Endothelial cell of umbilical vein (primary cell): ENCODE results near the gene MYRIP. TPM values are rescaled to one million over a fixed set of nuclear protein-coding genes. Genes with fewer than 3 reads are reported as not detected.

Source experiments
- BruUV-seq: library from RNA; stranded (reverse); fragments of 400-500 nt; replicated peaks from 2 replicates; lab custom pipeline; 2021; lab: Mats Ljungman, UMichigan
- CTCF ChIA-PET: fragments of 300-600, 350-600 bp; sonication (Branson Sonifier 250); formaldehyde crosslinking; loops from one replicate; lab custom pipeline; 2021; ENCODE audit warnings: antibody characterized with exemption, inconsistent platforms; lab: Charles Lee
- POLR2A ChIA-PET: fragments of 300-600, 350-600 bp; sonication (Branson Sonifier 250); formaldehyde crosslinking; loops from one replicate; lab custom pipeline; 2021; ENCODE audit warnings: antibody characterized with exemption, inconsistent platforms; lab: Charles Lee
- DNase-seq: peaks from one replicate; pipeline ENCODE4 v3.0.0-alpha.2; 2011; ENCODE audit warnings: low read depth, low spot score
- FAIRE-seq: peaks from 2 replicates; lab custom pipeline; 2011; peaks lifted over from hg19 to GRCh38; lab: Jason Lieb, UNC
- H2AFZ ChIP-seq: 2 replicates; pipeline ENCODE4 v1.6.0; 2012; ENCODE audit warnings: low read depth, low read length, control low read depth, inconsistent platforms
- H3K27ac ChIP-seq: 2 replicates; pipeline ENCODE4 v1.5.1; 2011; ENCODE audit warnings: low read depth, mild to moderate bottlenecking, control low read depth, low read length, moderate library complexity; ENCODE audit not compliant: insufficient read depth
- H3K27me3 ChIP-seq, 2 experiments: 2 replicates each; pipeline versions ENCODE4 v1.6.0 to v1.6.1; 2011; ENCODE audit warnings: low read length in 2 of 2, mixed read lengths in 1 of 2; ENCODE audit not compliant: control insufficient read depth in 2 of 2, insufficient read depth in 2 of 2
- H3K36me3 ChIP-seq, 2 experiments: 2 replicates in 1 of 2; 3 replicates in 1 of 2; pipeline ENCODE4 v1.5.1; 2011; ENCODE audit warnings: low read length in 2 of 2, mild to moderate bottlenecking in 1 of 2, moderate library complexity in 1 of 2; ENCODE audit not compliant: control insufficient read depth in 2 of 2, insufficient read depth in 2 of 2; ENCODE audit errors: extremely low read depth in 1 of 2
- H3K4me1 ChIP-seq: 3 replicates; pipeline ENCODE4 v1.5.1; 2011; ENCODE audit warnings: mild to moderate bottlenecking, low read length; ENCODE audit not compliant: control insufficient read depth, insufficient read depth; ENCODE audit errors: extremely low read depth
- H3K4me2 ChIP-seq: 2 replicates; pipeline ENCODE4 v1.6.1; 2011; ENCODE audit warnings: low read length, control low read depth, mixed read lengths; ENCODE audit not compliant: insufficient read depth
- H3K4me3 ChIP-seq, 3 experiments: fragments of 200-600 bp in 1 of 3; sonication (generic), shearing (Covaris generic) in 1 of 3; replicated peaks in 1 of 3; 2 replicates each; pipeline ENCODE4 v1.5.1; 2011 to 2016; ENCODE audit warnings: control low read depth in 3 of 3, low read length in 3 of 3, mild to moderate bottlenecking in 2 of 3, inconsistent platforms in 1 of 3, low read depth in 1 of 3, moderate library complexity in 1 of 3; ENCODE audit not compliant: insufficient read depth in 1 of 3
- H3K79me2 ChIP-seq: 2 replicates; pipeline ENCODE4 v1.6.0; 2012; ENCODE audit warnings: low read length, inconsistent platforms; ENCODE audit not compliant: control insufficient read depth, insufficient read depth
- H3K9ac ChIP-seq: replicated peaks from 2 replicates; pipeline ENCODE3; 2011; ENCODE audit warnings: low read length, control low read depth; ENCODE audit not compliant: insufficient read depth; ENCODE audit errors: extremely low read depth
- H3K9me1 ChIP-seq: replicated peaks from 3 replicates; pipeline ENCODE4 v1.6.0; 2011; ENCODE audit warnings: mild to moderate bottlenecking, low read length; ENCODE audit not compliant: control insufficient read depth, insufficient read depth; ENCODE audit errors: extremely low read depth
- H3K9me3 ChIP-seq: replicated peaks from 2 replicates; pipeline ENCODE4 v1.5.1; 2012; ENCODE audit warnings: low read length, inconsistent platforms; ENCODE audit not compliant: control insufficient read depth, insufficient read depth
- H4K20me1 ChIP-seq: replicated peaks from 2 replicates; pipeline ENCODE3; 2011; ENCODE audit warnings: mild to moderate bottlenecking, low read length; ENCODE audit not compliant: control insufficient read depth, insufficient read depth; ENCODE audit errors: extremely low read depth
- EZH2 ChIP-seq: IDR thresholded peaks from 2 replicates; pipeline ENCODE4 v1.6.1; 2012; ENCODE audit warnings: borderline replicate concordance, low read depth, mild to moderate bottlenecking, moderate library complexity, low read length, inconsistent platforms; ENCODE audit not compliant: severe bottlenecking
- FOS ChIP-seq: IDR thresholded peaks from 2 replicates; pipeline ENCODE4 v1.6.1; 2011; ENCODE audit warnings: mild to moderate bottlenecking, low read length, moderate library complexity, borderline replicate concordance; ENCODE audit not compliant: insufficient read depth
- GATA2 ChIP-seq: IDR thresholded peaks from 2 replicates; pipeline ENCODE4 v1.7.0; 2011; ENCODE audit warnings: low read depth, mild to moderate bottlenecking, moderate library complexity, mixed read lengths, low read length; ENCODE audit not compliant: insufficient read length, insufficient read depth
- JUN ChIP-seq: IDR thresholded peaks from 2 replicates; pipeline ENCODE4 v1.6.1; 2011; ENCODE audit warnings: borderline replicate concordance, low read depth; ENCODE audit not compliant: insufficient read length, insufficient read depth
- MYC ChIP-seq: IDR thresholded peaks from one replicate; pipeline ENCODE4 v1.6.1; 2011; ENCODE audit warnings: mild to moderate bottlenecking, low read depth, low read length
- POLR2A ChIP-seq: IDR thresholded peaks from 2 replicates; pipeline ENCODE4 v1.6.1; 2012; ENCODE audit warnings: low read depth, mild to moderate bottlenecking, control low read depth, low read length
- POLR2AphosphoS5 ChIP-seq: IDR thresholded peaks from 2 replicates; pipeline ENCODE4 v1.6.1; 2012; ENCODE audit warnings: low read depth, mild to moderate bottlenecking, control low read depth, low read length, moderate library complexity; ENCODE audit not compliant: insufficient read depth
- dilution Hi-C: fragments of 300-500 bp; cut with MboI; formaldehyde crosslinking; loops from one replicate; pipeline ENCODE4 v1.15.0; 2019; ENCODE audit warnings: low sequenced_read_pairs; ENCODE audit not compliant: extremely low pct_ligation_motif_present
- intact Hi-C: fragments of 100-400 bp; cut with micrococcal nuclease; formaldehyde crosslinking; loops from one replicate; pipeline ENCODE4 v1.10.0; 2022
- polyA plus RNA-seq, 4 experiments: library from polyadenylated mRNA; depleted of rRNA in 3 of 4; stranded (reverse) in 3 of 4; unstranded in 1 of 4; fragments of >200 nt; gene quantifications; 2 replicates each; pipeline versions ENCODE4 v1.2.1 to v1.2.3, GENCODE V29; 2011 to 2012; ENCODE audit warnings: missing spikeins in 1 of 4
- total RNA-seq: library from RNA; stranded (reverse); gene quantifications from 2 replicates; pipeline ENCODE4 v1.2.3, GENCODE V29; 2021
- TF ChIP-seq, protein P1 (sequence below): IDR thresholded peaks from 2 replicates; pipeline ENCODE4 v1.6.1; 2011; ENCODE audit not compliant: insufficient read depth, insufficient read length
- TF ChIP-seq, protein P2 (sequence below), 2 donors: IDR thresholded peaks; 1 replicate in 1 of 2; 2 replicates in 1 of 2; pipeline ENCODE4 v1.5.1; 2011; ENCODE audit warnings: low read length in 2 of 2, mild to moderate bottlenecking in 2 of 2, moderate library complexity in 2 of 2, control low read depth in 1 of 2, inconsistent platforms in 1 of 2, low read depth in 1 of 2; ENCODE audit not compliant: insufficient read depth in 1 of 2; ENCODE audit errors: extremely low read depth in 1 of 2

The MYRIP gene
- total and polyA plus RNA-seq, 2 donors (not counting 3 experiments of a cell fraction or from before 2014, with no cell fraction given): 6.7 to 11.9 TPM

DNA sequence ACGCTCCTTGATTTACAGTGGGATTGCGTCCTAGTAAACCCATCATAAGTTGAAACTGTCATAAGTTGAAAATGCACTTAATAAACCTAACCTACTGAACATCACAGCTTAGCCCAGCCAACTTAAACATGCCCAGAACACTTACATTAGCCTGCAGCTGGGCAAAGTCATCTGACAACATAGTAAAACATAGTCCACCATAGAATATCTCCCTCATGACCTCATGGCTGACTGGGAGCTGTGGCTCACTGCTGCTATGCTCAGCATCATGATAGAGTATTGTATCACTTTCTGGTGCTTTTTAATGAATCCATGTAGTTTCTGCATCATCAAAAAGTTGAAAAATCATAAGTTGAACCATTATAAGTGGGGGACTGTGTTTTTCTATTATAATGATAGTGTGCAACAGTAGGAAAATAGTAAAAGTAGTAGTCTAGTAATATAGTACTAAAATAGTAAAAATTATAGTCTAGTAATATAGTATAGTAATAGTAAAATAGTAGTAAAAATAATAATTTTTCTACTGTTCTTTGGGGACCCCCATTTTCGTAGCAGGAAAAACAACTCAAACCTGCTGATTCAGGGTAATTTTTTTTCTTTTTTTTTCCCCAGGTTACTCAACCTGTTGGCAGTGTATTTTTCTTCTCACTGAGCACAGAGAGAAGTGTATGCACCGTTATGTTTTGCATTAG, 233.5 kb downstream of the MYRIP start:
- peak; percentile 49 for DNase-seq
- TF ChIP-seq MYC (no peak), JUN (no peak), FOS (no peak), POLR2AphosphoS5 (no peak), POLR2A (no peak), EZH2 (no peak), GATA2 (no peak)
- TF ChIP-seq, protein P1, sequence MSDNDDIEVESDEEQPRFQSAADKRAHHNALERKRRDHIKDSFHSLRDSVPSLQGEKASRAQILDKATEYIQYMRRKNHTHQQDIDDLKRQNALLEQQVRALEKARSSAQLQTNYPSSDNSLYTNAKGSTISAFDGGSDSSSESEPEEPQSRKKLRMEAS: no peak
- TF ChIP-seq, protein P2, sequence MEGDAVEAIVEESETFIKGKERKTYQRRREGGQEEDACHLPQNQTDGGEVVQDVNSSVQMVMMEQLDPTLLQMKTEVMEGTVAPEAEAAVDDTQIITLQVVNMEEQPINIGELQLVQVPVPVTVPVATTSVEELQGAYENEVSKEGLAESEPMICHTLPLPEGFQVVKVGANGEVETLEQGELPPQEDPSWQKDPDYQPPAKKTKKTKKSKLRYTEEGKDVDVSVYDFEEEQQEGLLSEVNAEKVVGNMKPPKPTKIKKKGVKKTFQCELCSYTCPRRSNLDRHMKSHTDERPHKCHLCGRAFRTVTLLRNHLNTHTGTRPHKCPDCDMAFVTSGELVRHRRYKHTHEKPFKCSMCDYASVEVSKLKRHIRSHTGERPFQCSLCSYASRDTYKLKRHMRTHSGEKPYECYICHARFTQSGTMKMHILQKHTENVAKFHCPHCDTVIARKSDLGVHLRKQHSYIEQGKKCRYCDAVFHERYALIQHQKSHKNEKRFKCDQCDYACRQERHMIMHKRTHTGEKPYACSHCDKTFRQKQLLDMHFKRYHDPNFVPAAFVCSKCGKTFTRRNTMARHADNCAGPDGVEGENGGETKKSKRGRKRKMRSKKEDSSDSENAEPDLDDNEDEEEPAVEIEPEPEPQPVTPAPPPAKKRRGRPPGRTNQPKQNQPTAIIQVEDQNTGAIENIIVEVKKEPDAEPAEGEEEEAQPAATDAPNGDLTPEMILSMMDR (IDR thresholded peaks at IDR 0.05; ENCODE audit: extremely low read depth in 1 of 2, insufficient read depth in 1 of 2, low read depth in 1 of 2, low read length in 2 of 2): no peak
- Histone ChIP-seq H3K27me3 (no peaks in the 10 kb centered on the region), H3K9me3 (no peaks in the 10 kb centered on the region), H4K20me1 (no peaks in the 10 kb centered on the region), H2AFZ (no peak overlapping the region), H3K79me2 (no peaks in the 10 kb centered on the region), H3K4me2 (no peak overlapping the region), H3K4me3 (no peak overlapping the region), H3K9me1 (no peaks in the 10 kb centered on the region), H3K27ac (no peak overlapping the region), H3K4me1 (peaks cover 6% of the 10 kb centered on the region), H3K36me3 (peaks cover 0 to 9% of the 10 kb centered on the region in 2 experiments), H3K9ac (no peak overlapping the region)
- intact Hi-C loops (no loop called here), dilution Hi-C loops (no loop called here)
- no peak for FAIRE-seq
- POLR2A ChIA-PET: no interaction called here
- CTCF ChIA-PET: interaction anchor here (0.7 to 3.2 kb wide), 7 partner anchors 13 to 318 kb away, joined by 3 to 14 read pairs (median 5); no protein-coding TSS in a partner anchor
- no TSS peak for BruUV-seq
